GM18867 (cell line): ENCODE results near the gene CBX1.
"Not testable (repeated sequence)": the region's sequence is repeated elsewhere in the genome, so short reads cannot be mapped to it uniquely, and the experiment has no call there.

Experiments
- ATAC-seq: cut with Tn5 transposase; IDR thresholded peaks from one replicate; pipeline ENCODE4 v1.9.1; 2021; ENCODE audit warnings: mild to moderate bottlenecking, moderate library complexity; ENCODE audit not compliant: unreplicated experiment

CBX1 gene

DNA sequence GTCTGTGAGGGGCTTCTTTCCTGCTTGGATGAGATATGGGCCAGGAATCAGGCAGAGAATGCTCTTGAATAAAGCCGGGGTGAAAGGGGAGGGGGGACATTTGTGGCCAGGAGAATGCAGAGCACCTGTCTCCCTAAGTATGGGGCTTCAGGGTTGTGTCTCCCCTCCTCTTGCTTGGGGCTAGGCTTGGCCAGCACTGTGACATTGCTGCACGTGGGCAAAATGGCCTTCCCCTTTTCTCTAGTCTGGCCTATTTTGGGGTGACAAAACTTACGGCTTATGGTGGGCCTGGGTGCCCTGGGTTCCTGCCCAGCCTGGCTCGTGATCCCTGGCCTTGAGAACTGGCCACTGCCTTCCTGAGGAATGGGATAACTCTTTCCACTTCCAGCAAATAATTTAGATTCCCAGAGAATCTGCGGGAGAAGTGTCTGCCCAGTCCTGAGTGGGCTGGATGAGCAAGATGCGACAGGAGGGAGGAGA is 47.5 kb downstream of the CBX1 start:
- no peak for ATAC-seq

DNA sequence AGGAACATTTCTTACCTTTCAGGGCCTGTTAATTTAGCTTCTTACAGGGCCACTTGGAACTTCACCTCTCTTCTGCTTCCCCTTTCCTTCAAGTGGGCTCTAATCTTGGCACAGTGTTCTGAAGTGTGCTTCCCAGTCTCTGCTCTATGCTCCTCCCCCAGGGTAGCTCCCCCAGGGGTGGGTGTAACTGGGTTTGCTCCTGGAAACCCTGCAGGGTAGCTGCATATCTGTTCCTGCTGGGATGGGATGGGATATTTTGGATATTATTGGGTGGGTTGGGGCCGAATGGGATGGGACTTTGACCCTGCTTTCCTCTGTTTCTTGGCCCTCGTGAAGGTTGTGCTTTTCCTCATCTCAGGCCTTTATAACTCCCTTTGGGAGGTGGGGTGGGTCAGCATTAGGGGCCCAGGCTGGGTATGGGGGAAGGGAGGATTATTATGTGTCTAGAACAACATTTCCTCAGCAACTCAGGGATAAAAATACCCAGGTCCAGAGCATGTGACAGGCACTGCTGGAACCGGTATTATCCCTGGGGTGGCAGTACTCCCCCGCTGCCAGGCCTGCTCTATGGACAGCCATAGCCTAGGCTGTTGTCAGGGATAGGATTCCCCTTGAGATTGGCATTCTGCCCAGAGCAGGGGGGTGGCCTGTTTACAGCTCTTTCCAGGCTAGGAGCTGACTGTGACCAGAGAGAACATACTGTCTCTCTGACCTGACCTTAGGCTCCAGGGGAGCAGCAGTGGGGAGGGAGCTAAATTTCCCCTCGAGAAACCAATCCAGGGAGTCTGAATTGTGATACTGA is 48.1 kb downstream of the CBX1 start:
- no peak for ATAC-seq

DNA sequence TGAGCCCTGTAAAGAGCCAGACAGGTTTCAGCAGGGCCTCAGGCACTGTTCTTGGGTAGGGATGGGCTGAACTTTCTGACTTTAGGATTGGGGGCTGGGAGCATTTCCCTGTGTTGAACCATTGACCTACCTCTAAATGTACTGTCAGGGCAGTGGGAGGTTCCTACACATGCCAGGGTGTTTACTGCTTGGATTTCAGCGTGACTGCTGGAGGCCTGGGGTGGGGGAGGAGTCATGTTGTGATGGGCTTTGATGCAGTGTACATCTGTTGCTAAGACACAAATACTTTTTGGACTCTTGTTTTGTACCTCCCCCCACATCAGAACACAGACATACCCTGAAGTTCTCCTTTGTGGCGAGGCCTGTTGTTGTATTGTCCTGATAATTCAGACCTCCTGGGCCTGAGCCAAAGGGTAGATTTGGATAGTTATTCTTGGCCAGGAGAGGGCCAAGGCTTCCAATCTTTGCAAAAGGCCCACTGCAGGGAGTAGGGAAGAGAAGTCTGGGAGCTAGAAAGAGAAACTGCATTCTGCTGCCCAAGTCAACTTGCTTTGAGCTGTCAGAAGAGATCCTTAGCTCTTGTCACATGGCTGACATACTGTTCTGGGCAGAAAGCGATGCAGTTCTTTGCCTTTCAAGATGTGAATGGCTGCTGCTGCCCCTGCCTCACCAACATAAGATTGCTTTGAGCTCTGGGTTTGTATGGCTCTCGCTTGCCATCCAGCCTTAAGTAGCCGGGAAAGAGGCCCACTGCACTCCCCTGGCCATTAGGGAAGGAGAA is 49.4 kb downstream of the CBX1 start:
- no peak for ATAC-seq

DNA sequence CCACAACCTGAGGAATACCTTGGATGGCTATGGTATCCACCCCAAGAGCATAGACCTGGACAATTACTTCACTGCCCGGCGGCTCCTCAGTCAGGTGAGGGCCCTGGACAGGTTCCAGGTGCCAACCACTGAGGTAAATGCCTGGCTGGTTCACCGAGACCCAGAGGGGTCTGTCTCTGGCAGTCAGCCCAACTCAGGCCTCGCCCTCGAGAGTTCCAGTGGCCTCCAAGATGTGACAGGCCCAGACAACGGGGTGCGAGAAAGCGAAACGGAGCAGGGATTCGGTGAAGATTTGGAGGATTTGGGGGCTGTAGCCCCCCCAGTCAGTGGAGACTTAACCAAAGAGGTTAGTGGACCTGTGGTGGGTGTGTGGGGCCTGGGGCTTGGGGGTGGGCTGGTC is 50.0 kb downstream of the CBX1 start:
- no peak for ATAC-seq

DNA sequence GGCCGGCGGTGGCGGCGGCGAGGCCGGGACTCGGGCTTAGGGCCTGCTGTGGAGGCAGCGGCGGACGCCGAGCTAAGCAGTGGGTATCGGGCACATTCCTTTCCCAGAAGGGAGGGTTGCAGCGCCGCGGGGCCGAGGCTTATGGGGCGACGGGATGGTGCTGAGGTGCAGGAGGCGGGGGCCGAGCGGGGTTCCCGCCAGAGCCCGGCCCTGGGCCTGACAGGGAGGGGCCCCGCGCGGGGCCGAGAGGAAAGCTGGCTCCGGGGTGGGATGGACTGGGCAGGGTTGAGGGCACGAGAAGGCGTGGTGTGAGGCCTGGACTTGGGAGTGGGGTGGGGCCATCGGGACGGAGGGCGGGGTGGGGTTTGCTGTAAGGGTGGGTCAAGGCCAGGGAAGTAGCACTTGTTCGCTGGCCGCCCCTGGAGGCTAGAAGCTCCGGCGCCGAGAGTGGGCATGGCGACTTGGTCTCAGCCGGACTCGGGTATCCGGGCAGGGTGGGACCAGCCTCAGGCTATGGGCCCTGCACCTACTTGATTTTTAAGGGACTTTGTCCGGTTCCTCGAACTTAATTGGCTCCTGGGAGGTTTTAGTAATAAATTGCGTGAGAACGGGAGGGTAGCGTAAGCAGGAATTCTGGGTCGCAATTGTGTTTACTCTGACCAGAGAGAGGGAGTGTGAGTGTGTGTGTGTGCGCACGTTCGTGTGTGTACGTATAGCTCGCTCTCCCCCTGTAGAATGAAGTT is 52.7 kb downstream of the CBX1 start:
- ATAC-seq = peak; percentile 36

DNA sequence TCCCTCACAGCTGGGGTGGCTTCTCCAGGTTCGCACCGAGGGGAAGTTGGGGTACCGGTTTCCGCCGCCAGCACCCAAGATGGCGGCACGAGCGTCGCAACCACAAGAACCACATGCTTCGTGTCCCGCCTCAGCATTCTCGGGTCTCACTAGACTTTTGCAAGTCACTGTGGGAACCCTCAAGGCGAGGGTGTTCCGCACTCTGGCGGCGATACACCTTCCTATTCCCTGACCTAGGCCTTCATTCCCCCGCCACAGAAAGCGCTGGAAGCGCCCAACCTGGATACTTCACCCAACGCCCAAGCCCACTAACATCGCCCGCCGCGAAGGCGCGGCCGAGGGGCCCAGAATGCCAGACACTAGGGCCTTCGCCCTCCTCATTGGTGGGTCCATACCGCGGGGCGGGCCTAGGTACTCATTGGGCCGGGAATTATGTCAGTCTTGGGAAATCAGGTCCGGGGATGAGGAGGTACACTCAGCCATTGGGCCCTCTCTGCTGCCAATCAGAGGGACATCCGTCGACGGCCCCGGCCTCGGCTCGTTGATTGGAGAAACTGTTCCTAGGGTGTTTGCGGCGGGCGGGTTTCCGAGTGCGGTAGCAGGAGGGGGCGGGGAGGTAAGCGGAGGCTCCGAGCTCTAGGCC is 53.4 kb downstream of the CBX1 start, which contains the start of gene NFE2L1:
Gene NFE2L1, plus strand, starts transcription at position 619 of the 643 bp plus-strand sequence. CDS start 2,760 bp downstream, outside the sequence.
- peak; percentile 90 for ATAC-seq

DNA sequence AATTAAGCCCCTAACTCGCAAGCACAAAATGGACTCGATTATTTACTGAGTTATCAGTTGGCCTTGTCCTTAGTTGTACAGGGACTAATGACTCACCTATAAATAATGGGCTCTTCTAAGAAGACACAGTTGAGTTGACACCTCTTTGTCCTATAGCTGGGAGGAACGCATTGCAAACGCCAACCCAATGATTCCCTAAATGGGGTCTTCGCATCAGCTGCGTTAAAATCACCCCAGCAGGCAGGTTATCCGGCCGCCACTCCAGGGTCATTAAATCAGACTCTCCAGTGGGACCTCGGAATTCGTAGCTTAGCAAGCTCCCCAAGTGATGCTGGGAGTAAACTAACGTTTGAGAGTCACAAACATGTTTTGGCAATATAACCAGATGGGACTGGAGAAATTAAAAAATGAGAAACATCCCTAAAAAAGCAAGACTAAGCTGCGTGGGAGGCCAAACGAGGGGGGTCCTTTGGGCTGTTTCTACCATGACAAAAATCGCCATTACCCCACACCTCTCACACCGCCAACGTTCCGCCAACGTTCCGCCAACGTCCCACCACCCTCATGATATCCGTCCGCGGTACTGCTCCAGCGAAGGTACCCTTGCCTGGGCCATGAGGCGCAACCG is 54.1 kb downstream of the CBX1 start:
- ATAC-seq = no peak

DNA sequence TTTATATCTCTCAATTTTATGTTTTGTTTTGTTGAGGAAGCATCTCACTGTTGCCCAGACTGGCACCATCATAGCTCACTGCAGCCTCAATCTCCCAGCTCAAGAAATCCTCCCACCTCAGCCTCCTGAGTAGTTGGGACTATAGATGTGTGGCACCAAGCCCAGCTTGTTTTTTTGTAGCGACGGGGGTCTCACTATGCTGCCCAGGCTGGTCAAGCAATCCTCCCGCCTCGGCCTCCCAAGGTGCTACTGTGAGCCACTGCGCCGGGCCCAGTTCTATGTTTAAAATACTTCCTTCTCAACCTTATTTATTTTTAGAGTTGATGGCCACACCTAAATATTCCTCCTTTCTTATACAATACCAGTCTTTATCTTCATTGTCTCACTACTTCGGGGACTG is 55.0 kb downstream of the CBX1 start:
- ATAC-seq = no peak

DNA sequence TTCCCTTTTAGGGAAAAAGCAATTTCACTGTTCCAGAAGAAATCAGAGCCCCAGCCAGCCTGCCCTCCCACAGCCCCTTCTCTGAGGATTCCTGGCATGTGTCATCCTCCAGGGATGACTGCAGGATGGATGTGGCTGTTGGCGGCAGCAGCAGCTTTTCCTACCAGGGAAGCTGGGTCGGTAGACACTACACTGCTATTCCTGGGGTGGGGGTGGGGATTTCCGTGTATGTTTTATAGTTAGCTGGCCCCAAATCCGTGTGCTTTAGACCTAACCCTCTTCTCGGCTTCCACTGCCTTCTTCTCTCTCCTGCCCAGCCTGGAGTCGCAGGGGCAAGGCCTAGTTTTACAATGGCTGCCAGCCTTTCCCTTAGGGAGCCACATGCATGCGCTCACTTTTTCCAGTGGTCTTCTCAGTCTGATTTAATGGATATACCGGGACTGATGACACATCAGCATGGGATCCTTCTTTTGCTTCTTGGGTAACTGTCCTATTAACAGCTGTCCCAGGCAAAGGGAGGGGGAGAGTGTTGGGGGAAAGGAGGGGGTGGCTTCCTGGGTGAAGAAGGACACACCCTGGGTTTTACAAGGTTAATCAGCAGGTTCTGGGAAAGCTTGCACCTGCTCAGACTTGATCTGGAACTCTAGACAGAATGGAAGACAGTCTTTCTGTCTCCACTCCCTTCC is 55.8 kb downstream of the CBX1 start:
- ATAC-seq = no peak

DNA sequence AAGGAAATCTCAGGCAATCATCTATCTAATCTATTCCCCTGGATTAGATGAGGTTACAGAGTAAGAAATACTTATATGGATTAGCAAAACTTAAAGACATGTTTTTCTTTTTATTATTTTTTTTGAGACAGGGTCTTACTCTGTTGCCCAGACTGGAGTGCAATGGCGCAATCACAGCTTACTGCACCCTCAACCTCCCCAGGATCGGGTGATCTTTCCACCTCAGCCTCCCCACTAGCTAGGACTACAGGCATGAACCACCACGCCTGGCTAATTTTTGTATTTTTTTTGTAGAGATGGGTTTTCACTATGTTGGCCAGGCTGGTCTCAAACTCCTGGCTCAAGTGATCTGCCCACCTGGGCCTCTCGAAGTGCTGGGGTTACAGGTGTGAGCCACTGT is 56.4 kb downstream of the CBX1 start:
- ATAC-seq = no peak

DNA sequence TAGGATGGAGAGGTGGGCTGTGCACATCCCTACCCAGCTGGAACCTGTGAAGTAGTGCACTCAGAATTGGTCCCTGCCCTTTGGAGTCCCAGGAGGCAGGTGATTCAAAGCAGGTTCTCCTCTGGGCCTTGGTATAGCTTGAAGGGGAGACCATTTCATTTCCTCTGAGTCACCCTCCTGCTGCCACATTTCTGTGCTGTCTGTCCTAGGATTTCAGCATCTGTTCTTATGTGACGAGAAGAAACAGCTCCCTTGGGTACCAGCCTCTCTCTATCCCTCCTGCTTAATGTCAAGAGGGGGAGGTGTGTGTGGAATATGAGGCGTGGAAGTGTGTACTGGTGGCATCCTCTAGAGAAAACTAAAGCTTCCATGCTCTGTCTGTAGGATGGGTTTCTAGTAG is 58.1 kb downstream of the CBX1 start:
- ATAC-seq = no peak

DNA sequence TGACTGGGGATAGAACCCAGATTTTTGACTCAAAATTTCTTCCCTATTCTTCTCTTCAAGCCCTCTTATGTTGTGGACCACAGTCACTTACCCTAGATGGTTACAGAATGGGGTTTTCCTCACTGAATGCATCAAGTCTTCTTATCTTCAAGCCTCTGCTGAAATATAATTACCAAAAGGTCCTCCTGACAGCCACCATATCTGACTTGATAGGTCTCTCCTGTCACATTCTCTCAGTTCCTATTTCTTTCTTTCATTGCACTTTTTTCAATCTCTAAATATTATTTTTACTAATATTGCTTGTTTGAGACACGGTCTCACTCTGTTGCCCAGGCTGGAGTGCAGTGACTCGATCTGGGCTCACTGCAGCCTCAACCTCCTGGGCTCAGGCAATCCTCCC is 62.6 kb downstream of the CBX1 start:
- ATAC-seq = no peak

DNA sequence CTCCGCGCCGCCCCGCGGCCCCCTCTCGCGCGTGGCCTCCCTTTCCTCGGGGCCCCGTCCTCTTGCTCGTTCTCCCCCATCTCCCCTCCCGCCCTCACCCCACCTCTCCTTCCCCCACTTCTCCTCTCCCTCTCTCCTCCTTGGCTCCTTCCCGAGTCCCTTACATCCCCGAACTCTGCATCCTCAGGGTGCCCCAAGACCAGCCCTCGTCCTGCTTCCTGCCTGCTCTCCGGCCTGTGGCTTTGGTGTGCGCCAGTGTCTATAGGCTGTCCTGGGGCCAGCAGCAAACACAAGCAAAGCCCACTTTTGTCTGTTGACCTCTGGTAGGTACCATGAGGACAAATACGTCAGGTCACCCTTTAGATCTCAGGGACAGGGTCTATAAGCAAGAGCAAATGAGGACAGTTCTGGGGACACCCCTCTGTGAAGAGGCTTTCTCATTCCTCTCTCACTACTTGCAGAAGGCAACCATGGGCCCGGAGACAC is 63.4 kb downstream of the CBX1 start:
- ATAC-seq = no peak

DNA sequence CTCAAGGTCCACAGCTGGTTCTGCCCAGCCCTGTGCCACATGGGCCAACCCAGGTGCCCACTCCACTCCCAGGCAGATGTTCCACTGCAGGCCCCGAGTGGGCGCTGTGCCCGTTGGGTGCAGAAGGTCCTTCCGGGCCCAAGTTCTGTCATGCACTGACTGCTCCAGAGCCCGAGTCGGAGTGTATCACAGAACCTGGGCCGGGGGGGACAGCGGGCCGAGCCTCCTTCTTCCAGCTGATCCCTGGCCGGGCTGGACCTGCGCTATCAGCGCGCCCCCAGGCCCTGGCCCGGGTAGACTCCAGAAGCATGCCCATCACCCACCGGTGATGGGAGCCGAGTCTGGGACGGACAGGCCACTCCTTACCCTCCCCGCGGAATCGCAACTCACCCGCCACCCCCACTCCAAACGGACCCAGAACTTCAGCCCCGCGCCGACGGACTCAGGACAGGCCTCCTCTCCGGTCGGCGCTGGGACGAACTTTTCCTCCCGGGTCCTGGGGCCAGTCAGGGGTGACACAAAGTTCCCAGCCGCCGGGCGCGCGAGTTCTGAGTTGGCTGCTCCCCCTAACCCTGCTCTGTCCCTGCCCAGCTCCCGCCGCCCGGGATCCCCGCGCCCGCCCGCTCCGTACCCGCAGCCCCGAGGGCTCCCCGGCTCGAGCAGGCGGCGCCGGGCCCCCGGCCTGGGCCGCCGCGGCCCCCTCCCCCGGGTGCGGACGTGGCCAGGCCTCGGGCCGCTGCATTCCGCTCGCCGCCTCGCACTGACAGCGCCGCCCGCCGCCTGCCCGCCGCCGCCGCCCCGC is 64.0 kb downstream of the CBX1 start, which contains the start of gene COPZ2:
Gene COPZ2, minus strand, starts transcription at position 762 of the 802 bp plus-strand sequence. Its CDS starts 20 bp downstream, at position 742.
- peak; percentile 58 for ATAC-seq

DNA sequence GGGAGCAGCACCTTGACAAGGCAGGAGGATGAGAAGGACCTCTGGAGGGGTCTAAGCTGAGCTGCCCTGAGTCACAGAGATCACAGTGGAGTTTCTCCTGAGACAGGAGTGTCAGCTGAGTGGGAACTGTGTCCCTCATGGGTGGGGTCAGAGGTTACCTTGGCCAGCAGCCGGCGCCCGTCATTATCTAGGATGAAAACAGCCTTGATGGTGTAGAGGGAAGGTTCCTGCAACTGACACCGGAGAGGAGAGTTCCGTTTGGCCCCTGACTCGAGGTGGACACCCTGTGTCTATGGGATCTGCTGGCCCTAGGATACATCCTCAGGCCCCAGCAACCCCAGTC is 64.6 kb downstream of the CBX1 start:
- ATAC-seq = no peak

DNA sequence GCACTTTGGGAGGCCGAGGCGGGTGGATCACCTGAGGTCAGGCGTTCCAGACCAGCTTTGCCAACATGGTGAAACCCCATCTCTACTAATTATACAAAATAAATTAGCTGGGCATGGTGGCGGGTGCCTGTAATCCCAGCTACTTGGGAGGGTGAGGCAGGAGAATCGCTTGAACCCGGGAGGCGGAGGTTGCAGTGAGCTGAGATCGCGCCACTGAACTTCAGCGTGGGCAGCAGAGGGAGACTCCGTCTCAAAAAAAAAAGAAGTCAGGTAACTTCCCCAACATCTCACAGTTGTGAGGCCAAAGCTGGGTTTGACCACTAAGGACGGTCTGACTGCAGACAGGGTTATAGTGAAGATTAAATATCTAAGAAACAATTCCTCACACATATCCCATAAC is 66.5 kb downstream of the CBX1 start:
- not testable (repeated sequence) for ATAC-seq

DNA sequence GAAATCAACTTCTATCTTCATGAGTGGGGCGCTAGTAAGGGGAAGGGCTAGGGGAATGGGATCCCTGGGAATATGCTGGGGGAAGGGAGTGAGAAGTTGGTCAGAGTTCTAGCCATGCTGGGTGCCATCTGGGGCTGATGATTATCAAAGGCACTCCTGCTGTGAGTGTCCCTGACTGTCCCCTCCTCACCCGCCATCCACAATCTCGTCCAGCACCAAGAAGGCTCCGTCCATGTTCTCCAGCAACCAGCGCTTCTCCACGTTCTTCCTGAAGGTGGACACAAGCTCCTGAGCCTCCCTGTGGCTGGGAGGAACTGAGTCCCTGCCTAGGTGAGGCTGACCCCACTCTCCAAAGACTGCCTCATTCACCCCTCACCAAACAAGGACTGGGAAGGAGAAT is 69.3 kb downstream of the CBX1 start:
- ATAC-seq = no peak

DNA sequence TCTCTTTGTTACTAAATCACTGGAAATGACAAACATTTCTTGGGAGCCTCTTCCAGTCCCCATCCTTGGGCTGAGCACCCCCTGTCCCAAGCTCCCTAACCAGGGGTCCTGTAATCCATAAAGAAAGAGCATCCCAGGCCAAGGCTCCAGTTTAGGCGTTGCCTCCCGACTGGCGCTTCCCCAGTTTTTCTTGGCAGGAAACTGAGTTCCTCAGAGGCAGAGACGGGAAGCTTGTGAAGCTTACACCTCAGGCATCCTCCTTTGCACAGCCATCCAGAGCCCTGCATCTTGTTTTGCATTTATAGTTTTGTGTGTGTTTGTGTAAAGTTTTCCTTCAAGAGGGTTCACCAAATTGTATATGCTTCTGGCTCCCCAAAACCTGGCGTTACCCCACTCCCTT is 70.7 kb downstream of the CBX1 start:
- ATAC-seq = no peak

DNA sequence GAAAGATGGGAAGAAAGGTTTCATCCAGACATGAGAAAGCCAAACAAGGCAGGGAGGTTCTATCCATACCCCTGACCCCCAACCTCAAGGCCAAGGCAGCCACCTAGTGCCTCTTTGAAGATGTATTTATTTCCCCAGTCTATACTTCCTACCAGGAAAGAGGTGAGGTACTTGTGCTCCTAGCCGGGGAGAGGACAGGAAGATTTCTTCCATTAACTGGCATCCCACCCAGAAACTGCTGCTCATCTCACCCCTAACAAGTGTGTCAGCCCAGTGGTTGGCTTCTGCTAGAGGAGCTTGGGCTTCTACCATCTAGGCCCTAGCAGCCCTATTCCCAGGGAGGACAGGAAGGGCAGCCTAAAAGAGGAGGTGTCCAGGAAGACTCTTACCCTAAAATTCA is 72.5 kb downstream of the CBX1 start:
- no peak for ATAC-seq
